Muscle of back (tissue), 11 donors: ENCODE measurements around the gene FGF5. TPM values are rescaled to one million over a fixed set of nuclear protein-coding genes. Genes with fewer than 3 reads are reported as not detected.
A peak's percentile ranks its signal among the peaks of the same experiment; 100 is the strongest.
"Not testable (repeated sequence)": the region's sequence is repeated elsewhere in the genome, so short reads cannot be mapped to it uniquely, and the experiment has no call there.

ENCODE experiments used
- DNase-seq, 3 donors: peaks; one replicate each; pipeline versions ENCODE4 v3.0.0 to v3.0.0-alpha.2; 2013
- polyA plus RNA-seq, 10 donors: library from polyadenylated mRNA; unstranded; fragments of 120-200 nt; gene quantifications; one replicate each; pipeline ENCODE4 v1.2.1, GENCODE V29; 2013; ENCODE audit not compliant: insufficient read length in 10 of 10

Gene FGF5
- polyA plus RNA-seq, 10 donors, result 0.45 to 1.8 (median 1.1) TPM

DNA sequence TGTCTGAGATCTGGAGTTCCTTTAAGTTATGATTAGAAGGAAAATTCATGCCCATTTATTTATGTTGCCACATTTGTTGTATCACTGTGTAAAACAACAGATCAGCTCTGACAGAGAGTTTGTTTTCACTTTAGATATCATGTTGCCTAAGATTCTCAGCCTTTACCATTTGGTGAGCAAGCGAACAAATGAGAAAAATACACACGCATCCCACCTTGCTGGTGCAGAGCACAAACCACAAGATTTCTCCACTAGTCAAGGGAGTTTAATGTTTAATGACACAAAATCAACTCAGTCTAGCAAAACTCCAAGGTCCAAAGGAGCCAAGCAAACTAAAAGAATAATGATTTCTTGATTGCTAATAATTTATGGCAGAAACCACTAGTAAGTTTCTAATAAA, 27.7 kb downstream of the FGF5 start:
- no peak for DNase-seq

DNA sequence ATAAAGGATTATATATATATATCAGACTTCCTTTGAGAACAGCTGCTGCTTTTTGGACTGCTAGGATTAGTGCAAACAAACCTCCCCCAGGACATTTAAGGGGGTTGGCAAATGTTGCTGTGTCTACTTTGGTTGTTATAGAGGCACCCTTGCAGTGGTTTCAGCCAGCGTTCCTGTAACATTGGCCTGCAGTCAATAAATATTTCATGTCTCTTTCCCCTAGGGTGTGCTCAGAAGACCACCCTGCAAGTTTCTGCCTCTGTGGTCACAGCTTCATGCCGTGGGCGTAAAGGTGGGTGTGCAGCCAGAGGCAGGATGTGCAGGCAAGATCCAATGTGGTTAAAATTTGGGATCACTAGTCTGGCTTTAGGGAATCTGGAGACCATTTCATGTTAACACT, 28.9 kb downstream of the FGF5 start:
- DNase-seq, result peak in 1 of 3 donors; percentile 41

DNA sequence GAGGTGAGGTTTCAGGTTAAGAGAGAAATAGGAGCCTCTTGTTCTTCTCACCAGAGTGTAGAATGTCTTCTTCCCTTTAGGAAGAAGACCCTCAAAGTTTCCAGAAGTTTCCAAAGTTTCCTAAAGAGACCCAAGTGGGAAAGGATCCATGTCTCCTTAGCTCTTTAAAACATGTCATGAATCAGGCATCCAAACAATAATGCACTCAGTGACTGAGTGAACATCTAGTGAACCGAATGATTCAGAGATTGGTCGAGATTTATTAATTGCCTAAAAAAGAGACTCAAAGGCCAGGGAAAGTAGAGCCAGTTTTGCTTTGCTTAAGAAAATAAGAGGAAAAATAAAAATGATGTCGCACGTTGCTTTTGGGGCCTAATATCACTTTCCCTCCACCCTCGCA, 29.4 kb downstream of the FGF5 start:
- no peak for DNase-seq

DNA sequence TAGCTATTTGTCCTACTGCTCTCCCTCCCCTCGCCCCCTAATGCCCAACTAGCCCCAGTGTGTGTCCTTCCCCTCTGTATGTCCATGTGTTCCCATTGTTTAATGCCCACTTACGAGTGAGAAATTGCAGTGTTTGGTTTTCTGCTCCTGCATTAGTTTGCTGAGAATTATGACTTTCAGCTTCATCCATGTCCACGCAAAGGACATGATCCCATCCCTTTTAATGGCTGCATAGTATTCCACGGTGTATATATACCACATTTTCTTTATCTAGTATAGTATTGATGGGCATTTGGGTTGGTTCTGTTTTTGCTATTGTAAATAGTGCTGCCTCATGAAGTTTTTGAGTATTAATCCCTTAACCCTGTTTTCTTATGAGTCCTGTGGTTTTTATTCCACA, 35.4 kb downstream of the FGF5 start:
- DNase-seq, result no peak

DNA sequence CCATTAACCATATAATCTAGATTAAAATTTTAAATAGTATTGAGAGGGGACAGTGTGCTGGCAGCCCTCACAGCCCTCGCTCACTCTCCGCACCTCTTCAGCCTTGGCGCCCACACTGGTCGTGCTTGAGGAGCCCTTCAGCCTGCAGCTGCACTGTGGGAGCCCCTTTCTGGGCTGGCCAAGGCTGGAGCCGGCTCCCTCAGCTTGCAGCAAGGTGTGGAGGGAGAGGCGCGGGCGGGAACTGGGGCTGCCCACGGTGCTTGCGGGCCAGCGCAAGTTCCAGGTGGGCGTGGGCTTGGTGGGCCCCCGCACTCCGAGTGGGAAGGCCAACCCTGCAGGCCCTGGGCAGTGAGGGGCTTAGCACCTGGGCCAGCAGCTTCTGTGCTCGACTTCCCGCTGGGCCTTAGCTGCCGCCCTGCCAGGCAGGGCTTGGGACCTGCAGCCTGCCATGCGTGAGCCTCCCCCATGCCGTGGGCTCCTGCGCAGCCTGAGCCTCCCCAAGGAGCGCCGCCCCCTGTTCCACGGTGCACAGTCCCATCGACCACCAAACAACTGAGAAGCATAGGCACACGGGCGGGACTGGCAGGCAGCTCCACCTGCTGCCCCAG, 36.3 kb downstream of the FGF5 start:
- no peak for DNase-seq

DNA sequence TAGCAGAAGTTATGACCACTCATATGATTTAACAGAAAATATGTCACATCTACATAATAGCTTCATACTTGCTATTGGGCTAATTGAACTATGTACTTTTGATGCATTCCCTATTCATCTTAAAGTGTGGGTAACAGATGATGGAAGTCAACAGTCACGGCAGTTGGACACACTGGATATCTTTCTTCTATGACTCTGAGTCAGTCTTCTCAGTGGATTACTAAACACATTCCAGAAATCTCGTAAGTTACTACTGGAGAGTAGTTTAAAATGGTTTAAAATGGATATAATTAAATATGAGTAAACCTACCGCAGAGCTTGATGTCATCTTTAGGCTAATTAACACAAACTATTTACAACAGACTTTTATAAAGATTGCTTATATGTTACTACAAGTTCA, 39.0 kb downstream of the FGF5 start:
- peak in 1 of 3 donors; percentile 62 for DNase-seq

DNA sequence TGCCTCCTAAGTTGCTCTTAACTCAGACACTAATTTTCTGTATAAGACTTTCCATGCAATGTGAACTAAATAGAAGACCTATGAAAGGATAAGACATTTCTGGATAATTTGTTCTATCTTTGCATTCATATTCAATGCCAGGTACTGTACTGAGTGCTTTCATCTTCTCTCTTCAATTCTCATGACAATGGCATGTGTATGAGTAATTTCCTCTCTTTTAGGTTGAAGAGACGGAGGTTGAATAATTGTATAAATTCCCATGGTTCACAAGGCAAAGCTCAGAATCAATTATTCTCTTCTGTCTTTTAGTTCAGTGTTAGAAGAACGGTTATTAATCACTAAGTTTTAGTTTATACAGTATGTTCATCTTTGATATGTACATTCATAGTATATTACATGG, 39.8 kb downstream of the FGF5 start:
- DNase-seq, result no peak

DNA sequence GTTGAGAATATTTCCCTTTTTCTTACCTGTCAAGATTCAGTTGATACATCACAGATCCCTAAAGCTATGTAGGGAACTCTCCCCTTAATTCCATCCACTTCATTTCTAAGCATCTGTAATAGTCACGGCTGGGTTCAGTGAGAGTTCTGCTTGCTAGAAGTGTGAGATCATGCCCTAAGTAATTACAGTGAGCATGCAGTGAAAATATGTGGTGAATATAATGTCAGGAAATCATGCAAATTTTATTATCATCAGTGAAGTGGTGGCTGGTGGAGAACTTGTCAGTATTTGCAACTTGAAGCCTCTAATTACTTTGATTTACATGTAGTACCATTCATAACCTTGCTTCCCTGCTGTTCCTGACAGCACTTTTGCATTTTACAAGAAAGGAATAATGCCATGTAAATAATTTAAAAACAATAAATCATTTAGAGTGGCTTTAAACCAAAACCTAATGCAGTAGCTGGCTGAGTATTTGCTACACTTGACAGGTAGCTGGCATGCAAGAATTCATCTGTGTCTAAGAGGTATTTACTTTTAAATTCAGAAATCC, 40.8 kb downstream of the FGF5 start:
- peak in 1 of 3 donors; percentile 64 for DNase-seq

DNA sequence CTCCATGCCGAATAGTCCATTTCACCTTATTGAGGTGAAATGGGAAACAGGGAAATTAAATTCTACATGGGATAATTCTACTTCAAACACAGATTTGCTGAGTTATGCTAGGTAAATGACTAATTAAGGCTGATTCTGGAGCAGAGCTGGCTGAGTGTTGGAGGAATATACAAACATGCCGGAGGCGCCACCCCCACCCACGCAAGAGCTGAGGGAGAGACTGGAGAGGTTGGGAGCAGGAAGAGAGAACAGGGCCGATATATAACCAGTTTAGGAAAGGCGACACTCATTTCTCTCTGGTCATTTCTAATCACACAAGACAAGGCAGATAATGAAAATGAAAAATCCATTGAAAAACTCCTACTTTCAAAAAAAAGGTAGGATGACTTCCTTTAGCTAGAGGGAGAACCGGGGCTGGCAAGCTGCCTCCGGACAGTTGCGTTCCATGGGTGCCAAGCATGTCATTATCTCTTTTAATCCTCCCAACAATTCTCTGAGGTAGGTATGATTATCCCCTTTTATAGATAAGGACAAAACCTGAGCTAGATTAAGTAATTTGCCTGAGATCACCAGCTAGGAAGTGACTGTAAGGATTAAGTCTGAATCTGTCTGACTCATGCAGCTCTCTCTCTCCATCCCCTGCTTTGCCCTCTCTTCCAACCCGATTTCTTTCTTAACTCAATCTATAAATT, 41.5 kb downstream of the FGF5 start:
- DNase-seq, result peak in 1 of 3 donors; percentile 32

DNA sequence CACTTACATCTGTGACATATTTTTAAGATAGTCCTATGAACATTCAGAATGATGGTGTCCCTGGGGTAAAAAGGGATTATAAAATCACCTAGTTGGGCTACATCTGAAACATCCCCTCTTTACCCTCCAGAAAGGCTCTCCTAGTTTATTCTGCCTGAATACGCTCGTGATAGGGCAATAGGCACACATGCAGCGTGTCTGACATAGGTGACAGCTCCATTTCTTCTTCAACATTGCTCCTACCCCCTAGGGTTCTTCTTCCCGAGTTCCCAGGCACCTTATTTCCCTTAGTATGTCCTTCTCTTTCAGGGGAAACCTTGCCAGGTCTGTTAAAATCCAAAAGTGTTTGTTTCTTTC, 42.0 kb downstream of the FGF5 start:
- DNase-seq, result no peak

DNA sequence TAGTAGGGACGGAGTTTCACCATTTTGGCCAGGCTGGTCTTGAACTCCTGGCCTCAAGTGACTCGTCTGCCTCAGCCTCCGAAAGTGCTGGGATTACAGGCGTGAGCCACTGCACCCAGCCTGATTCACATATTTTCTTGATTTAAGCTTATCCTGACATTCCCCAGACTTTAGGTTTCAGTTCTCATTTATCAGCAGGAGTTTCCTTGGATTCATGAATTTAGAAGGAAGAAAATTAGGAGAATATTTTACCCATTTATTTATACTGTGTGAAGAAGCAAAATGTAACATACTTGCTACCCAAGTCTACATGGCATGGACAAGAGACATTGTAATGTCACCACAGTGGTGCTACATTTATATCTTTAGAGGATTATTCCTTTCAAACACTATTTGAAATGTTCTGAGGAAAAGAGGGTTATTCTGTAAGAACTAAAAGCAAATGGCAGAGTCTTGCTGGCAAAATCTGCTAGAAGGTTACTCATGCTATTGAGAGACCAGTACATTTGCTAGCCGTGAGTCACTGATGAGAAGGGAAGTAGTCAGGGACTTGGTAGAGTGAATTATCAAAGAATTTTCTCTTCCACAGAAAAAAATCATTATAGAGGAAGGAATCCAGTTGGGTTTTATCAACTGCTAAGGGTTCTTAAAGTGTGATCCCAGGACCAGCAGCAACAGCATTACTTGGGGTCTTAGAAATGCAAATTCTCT, 43.0 kb downstream of the FGF5 start:
- peak in 1 of 3 donors; percentile 85 for DNase-seq

DNA sequence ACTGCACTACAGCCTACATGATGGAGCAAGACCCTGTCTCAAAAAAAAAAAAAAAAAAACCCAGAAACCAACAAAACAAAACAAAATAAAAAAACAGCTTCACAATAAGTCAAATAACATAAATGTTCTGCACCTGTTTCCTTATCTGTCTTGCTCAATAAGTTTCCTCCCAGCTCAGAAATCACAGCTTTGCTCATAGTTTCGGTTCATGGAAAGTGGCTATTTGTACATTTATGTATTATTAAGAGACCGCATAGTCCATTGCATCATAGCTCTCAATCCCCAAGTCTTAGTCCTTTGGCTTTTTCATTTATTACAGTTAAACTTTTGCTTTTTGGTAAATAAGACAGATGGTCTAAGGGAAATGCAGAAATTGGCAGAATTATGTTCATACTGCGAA, 44.7 kb downstream of the FGF5 start:
- DNase-seq, result no peak

DNA sequence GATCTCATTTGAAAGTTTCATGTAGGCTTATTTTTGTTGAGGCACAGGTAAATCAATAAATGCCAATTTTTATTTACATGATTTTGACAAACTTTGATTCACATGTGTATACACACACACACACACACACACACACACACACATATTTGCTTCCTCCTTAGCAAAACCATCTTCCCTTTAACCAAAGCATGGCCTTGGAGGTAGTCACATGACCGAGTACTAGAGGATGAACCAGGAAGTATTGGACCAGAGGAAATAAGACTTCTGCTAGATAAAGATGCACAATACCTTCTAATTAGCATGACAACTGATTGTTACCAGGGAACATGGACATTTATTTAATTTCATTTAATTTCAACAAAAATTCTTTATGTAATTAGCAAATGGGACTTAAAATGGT, 45.7 kb downstream of the FGF5 start:
- no peak for DNase-seq

DNA sequence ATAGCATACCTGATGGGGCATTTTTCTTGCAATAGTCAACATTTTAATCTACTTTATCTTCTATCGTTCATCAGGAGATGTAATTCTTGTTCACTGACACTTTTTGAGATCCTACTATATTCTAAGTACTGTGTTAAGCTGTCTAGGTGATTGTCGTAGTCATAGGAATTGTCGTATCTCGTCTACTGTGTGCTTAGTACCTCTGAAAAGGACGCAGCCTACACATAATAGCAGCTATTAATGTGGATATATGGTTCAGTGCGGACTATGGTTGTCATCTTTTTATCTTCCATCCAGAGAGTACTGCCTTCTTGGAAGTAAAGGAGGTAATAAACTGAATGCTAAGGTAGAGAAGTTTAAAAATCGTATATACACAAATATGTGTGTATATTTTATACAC, 47.2 kb downstream of the FGF5 start:
- DNase-seq, result no peak

DNA sequence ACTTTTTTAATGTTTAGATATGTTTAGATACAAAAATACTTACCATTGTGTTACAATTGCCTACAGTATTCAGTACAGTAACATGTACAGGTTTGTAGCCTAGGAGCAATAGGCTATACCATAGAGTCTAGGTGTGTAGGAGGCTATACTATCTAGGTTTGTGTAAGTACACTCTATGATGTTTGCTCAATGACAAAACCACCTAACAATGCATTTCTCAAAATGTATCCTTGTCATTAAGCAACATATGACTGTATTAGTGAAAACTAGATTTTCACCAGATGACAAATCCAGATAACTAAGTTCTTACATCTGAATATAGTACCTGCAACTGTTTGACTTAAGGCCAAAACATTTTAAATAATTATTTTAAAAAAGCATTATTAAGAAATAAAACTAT, 49.4 kb downstream of the FGF5 start:
- DNase-seq, result not testable (repeated sequence)

DNA sequence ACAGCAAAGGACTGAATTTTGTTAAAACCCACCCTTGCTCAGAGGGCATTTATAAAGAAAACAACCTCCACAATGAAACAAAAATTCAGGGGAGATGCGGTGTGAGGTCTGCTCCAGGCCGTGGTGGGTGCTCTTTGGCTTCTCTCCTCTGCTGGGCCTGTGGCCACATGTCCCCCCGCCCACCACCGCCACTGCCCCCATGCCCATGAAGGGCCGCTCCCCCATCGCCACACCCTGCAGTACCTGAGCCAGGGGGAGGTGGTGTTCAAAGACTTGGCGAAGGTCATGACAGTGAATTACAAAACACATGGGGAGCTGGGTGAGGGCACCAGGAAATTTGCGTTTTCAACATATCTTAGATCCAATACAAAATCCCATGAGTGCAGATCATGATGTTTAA, 54.9 kb downstream of the FGF5 start:
- DNase-seq, result no peak

DNA sequence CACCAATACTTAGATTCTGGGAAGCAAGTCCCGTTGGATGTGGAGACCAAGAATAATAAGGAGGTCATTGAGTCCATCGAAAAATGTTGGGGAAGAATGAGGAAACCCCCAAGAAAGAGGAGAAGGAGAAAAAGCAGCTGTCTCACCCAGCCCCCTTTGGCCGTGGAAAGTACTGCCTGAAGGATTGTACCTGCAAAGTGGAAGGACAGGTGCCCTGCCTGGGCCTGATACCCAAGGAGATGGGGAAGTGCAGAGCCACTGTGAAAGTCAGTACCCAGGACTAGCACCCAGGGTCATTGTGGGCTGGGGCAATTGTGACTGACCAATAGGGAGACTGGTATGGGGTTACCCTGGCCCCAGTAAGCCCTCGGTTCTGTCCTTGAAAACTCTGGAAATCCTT, 55.3 kb downstream of the FGF5 start:
- DNase-seq, result no peak

DNA sequence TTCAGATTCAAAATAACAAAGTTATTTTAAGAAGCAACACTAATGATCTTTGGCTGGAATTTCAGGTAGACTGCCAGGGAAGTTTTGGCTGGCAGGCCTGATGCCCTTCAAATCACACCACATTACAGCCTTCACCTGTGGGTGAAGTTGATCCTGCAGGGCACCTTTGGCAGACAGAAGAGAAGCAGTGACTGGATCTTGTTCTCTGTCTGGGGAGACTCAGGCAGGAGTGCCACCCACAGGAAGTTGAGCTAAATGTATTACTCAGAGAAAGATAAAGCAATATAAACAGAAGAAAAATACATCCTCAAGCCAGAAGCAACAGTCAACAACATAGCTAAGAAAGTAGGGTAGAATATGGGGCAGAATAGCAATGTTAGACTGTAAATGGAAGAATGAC, 56.3 kb downstream of the FGF5 start:
- DNase-seq, result no peak

DNA sequence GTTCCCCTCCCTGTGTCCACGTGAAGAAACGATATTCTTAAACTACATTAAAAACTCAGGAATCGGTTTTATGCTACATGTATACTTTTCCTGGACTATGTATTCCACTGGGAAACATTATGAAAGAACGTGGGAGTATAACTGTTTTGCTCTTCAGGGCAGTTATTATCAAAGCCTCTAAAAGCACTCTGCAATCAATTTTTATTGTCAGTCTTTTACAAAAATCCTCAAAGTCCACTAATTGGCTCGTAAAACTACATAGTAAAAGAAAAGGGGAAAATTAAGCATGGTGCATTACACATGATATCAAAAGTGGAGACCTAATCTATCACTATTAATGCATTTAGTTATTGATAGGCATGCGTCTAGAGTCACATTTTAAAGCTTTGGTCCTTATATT, 57.7 kb downstream of the FGF5 start:
- DNase-seq, result no peak

DNA sequence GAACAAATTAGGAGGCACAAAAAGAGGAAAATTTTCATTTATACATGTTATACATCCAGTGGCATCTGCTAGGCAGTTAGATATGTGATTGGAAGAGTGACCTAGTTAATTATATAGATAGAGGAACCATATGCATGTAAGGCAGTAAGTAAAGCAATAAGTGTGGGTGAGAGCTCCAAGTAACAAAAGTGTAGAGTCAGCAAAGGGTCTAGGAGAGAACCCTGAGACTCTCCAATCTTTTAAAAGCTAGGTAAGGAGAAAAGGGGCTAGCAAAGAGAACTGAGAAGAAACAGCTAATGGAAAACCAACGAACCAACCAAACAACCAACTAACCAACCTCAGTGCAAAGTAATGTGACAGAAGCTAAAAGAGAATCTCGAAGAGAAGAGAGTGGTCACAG, 65.2 kb downstream of the FGF5 start:
- no peak for DNase-seq

DNA sequence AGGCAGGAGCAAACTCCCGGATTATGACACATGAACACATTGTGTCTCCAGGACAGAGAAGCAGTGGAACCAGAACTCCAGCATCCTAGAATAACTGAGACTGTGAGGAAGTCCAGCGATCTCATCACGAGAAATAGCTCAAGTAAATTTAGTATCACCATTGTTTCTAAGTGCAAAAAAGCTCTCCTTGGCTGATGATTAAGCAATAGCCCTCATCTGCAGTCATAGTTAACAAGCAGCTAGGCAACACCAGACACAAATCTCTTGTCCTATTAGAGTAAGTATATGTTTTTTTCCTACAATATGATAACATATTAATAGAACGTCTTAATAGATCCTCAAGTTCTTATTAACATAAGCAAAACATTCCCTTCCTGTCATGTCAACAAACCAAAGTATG, 66.7 kb downstream of the FGF5 start:
- no peak for DNase-seq

DNA sequence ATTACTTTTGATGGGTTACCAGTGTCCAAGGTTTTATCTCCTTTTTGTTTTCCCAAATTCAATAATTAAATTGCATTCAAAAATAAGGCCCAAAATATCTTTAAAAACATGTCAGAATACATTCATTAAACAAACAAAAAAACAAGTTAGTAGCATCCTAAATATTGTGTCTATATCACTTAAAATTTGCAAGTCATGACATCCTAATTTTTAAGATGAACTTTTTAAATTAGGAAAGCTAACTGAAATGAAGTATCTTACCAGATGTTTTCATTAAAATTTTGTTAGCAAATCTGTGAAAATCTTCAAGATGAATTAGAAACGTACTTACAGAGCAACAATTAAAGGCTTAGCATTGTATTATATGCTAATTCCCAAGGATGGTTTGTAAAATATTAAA, 68.1 kb downstream of the FGF5 start:
- no peak for DNase-seq

DNA sequence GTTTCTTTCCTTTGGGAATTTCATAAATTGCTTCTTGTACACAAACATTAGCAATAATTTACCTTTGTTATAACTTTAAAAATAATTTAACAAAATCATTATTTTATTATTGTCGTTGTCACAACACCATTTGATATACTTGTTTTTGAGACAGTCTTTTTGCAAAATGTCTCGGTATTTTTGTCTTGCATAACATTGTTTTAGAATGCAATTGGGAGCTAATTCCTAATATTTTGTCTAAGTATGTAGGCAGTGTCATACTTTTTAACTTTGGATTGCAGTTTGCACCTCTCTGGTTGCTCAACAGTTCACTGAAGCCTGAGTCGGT, 68.7 kb downstream of the FGF5 start:
- no peak for DNase-seq
